LNCaP clone FGC (cell line): ENCODE results near the gene SNTB2.

Experiments used
- DNase-seq: peaks from one replicate; pipeline ENCODE4 v3.0.0-alpha.2; 2011; ENCODE audit warnings: low read depth
- H3K4me3 ChIP-seq: 2 replicates; pipeline ENCODE4 v1.5.1; 2011; ENCODE audit warnings: mild to moderate bottlenecking, low read depth, low read length, control low read depth
- TF ChIP-seq, protein P1 (sequence below): IDR thresholded peaks from 2 replicates; pipeline ENCODE4 v1.5.1; 2012; ENCODE audit warnings: mild to moderate bottlenecking; ENCODE audit not compliant: control insufficient read depth, insufficient read depth; ENCODE audit errors: extremely low read depth

The SNTB2 gene

DNA sequence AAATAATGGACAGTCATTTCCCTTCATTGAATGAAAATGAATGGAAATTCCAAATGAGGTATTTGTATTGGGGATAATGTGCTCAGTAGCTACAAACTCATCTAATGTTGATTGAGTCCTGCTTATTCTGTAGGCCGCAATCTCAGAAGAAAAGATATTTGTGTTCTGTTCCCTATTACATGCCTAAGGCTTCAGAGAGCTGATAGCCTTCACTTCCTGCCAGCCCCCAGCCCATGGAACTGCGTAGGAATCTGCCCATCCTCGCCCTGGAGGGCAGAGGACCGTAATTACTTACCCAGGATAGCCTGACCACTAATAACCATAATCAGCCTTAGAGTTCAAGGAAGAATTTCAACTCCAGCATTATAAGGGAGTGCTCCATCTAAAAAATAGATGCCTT is 17.9 kb upstream of the SNTB2 start:
- H3K4me3 ChIP-seq, result no peak overlapping the region
- TF ChIP-seq, protein P1, sequence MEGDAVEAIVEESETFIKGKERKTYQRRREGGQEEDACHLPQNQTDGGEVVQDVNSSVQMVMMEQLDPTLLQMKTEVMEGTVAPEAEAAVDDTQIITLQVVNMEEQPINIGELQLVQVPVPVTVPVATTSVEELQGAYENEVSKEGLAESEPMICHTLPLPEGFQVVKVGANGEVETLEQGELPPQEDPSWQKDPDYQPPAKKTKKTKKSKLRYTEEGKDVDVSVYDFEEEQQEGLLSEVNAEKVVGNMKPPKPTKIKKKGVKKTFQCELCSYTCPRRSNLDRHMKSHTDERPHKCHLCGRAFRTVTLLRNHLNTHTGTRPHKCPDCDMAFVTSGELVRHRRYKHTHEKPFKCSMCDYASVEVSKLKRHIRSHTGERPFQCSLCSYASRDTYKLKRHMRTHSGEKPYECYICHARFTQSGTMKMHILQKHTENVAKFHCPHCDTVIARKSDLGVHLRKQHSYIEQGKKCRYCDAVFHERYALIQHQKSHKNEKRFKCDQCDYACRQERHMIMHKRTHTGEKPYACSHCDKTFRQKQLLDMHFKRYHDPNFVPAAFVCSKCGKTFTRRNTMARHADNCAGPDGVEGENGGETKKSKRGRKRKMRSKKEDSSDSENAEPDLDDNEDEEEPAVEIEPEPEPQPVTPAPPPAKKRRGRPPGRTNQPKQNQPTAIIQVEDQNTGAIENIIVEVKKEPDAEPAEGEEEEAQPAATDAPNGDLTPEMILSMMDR, result no peak
- no peak for DNase-seq

DNA sequence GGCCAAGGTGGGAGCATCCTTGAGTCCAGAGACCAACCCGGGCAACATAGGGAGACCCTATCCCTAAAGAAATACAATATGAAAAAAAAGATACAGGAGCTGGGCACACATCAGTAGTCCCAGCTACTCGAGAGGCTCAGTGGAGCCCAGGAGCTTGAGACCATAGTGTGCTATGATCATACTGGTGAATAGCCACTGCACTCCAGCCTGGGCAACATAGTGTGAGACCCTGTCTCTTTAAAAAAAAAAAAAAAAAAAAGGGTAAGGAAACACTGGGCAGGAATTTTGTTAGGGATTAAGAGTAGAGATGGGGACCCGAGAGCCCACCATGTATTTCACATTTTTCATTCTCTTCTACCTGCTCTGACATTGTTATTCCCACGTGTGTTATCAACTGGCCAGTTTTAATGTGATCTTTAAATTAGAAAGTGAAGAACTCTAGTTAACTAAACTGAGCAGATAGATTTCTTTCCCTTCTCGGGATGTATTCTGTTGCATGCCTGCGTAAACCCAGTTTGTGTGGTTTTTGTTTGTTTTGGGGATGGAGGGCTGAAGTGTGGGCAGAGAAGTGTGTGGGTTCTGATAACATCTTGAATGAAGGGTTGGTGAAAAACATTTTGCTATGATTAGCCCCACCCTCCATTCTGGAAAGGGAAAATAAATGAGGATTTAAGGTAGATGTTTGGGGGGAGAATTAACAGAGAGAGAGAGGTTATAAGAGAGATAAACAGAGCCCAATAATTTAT is 17.2 kb upstream of the SNTB2 start:
- TF ChIP-seq, protein P1, result no peak
- DNase-seq, result no peak
- H3K4me3 ChIP-seq, result no peak overlapping the region

DNA sequence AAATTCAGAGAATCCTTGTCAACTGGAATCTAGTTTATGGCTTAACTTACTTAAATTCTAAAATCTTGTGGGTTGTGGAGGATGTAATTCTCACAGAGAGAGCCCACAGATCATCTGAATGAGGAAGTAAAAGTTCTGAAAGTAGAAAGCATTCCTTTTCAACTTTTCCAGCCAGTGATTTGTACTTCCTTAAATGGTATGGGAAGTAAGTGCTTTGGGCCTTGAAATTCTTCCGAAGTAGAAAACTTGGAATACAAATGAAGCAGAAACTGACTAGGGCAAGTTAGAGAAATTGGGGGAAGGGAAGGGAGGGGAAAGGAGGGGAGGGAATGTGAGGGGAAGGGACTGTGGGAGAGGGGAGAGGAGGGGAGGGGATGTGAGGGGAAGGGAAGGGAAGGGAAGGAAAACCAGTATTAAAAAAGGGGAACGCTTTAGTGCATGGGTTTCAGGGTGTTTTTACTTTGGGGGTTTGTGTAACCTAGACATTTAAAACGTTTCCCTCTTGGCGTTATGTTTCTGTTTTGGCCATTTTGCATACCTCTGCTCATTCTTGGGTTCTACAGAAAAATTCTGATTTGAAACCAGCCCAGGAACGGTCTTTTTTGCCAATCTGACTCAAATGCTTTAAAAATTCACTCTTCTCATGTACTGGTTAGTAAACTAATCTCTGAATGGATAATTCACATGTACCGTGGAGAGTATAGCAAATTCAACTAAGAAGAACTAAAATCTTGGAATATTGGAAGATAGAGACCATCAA is 15.5 kb upstream of the SNTB2 start:
- H3K4me3 ChIP-seq, result no peak overlapping the region
- DNase-seq, result no peak
- TF ChIP-seq, protein P1, result no peak

DNA sequence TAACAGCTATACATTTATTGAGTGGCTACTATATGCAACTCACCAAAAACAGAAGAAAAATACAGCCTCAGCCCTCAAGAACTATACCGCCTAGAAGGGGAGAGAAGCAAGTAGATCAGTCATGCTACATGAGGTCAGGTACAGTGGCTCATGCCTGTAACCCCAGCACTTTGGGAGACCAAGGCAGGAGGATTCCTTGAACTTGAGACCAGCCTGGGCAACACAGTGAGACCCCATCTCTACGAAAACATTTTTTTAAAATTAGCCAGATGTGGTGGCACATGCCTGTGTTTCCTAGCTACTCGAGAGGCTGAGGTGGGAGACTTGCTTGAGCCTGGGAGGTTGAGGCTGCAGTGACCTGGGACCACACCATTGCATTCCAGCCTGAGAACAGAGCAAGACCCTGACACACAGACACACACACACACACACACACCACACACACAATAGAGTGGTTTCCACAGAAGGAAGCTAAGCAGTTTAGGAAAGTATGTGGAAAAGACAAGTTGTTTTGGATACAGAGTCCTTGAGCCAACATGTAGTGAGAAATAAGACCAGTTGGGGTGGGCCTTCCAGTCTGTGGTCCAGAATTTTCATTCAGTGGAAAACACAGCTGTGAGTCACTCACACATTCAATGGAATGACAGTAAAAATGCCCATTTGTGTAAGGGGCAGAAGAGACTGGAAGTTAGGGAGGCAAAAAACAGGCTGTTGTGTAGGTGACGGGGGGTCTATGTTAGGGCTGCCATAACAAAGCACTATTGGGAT is 10.7 kb upstream of the SNTB2 start:
- no peak for DNase-seq
- TF ChIP-seq, protein P1, result no peak
- no peak overlapping the region for H3K4me3 ChIP-seq

DNA sequence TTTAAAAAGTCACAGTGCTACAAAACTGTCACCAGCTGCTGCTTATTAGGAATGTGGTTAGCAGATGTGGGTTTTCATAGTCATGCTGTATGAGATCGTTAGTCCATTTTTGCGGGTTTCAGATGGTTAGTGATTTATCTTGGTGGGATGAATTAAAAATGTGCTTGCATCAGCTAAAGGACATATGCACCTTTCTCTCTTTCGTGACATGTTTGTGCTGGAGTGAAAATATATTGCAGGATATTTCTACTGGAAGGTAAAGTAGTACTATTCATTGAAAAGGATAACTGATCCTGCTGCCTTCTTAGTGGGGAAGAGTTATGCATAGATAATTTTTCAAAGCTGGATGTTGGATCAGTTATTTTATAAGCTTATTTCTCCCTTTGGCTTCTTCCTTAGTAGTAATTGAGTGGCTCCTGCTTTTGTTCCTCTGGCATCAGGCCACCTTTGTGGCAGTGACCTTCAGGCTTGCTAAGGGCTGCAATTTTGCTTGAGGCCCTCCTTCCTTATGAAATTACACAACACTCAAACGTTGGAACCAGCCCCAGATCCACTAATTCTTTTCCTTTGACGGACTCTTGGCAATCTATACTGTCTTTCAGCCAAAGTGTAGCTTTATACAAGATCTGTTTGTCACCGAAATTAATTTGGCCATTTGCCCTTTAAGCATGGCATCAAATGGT is 7.5 kb upstream of the SNTB2 start:
- TF ChIP-seq, protein P1, result no peak
- H3K4me3 ChIP-seq, result no peak overlapping the region
- peak; percentile 98 for DNase-seq

DNA sequence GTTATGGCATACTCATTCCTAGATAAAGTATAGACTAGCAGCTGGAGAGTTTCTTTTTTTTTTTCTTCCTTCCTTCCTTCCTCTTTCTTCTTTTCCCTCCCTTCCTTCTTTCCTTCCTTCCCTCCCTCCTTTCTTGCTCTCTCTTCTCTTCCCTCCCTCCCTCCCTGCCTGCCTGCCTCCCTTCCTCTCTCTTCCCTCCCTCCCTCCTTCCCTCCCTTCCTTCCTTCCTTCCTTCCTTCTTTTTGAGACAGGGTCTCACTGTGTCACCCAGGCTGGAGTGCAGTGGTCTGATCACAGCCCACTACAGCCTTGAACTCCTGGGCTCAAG is 7.0 kb upstream of the SNTB2 start:
- H3K4me3 ChIP-seq, result no peak overlapping the region
- TF ChIP-seq, protein P1, result no peak
- no peak for DNase-seq
